Embryonic facial prominence (tissue), 1 donor: Measurements from ENCODE around the gene PRRC2C.
"Not testable (repeated sequence)": the region's sequence is repeated elsewhere in the genome, so short reads cannot be mapped to it uniquely, and the experiment has no call there.

ENCODE experiments used
- DNase-seq: peaks from one replicate; pipeline ENCODE4 v3.0.0-alpha.2; 2016; ENCODE audit errors: extremely low spot score

Gene PRRC2C

DNA sequence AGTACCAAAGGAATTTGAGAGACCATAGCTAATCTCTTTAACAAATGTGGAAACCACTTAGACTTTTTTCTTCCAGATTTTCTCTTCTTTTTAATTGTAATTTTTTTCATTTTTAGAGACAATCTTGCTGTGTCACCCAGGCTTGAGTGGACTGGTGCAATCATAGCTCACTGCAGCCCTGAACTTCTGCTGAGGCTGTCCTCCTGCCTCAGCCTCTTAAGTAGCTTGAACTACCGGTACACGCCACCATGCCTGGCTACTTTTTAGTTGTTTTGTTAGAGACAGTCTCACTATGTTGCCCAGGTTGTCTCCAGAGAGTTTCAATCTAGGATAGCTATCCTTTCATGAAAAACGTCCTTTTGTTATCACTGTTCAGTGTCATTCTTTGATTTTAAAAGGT is 15.0 kb downstream of the PRRC2C start:
- DNase-seq: no peak

DNA sequence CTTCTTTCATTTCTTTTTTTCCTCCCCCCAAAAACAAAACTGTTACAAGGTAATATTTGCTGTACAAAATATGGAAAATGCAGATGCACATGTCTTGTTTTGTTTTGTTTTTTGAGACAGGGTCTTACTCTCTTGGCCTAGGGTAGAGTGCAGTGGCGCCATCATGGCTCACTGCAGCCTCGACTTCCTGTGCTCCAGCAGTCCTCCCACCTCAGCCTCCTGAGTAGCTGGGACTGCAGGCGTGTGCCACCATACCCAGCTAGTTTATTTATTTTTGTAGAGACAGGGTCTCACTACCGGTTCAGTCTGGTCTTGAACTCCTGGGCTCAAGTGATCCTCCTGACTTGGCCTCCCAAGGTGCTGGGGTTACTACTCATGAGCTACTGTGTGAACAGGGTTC is 15.5 kb downstream of the PRRC2C start:
- DNase-seq: no peak

GRCh38 chr1:171501305-171502024 is 16.1 kb downstream of the PRRC2C start:
- DNase-seq: no peak

DNA sequence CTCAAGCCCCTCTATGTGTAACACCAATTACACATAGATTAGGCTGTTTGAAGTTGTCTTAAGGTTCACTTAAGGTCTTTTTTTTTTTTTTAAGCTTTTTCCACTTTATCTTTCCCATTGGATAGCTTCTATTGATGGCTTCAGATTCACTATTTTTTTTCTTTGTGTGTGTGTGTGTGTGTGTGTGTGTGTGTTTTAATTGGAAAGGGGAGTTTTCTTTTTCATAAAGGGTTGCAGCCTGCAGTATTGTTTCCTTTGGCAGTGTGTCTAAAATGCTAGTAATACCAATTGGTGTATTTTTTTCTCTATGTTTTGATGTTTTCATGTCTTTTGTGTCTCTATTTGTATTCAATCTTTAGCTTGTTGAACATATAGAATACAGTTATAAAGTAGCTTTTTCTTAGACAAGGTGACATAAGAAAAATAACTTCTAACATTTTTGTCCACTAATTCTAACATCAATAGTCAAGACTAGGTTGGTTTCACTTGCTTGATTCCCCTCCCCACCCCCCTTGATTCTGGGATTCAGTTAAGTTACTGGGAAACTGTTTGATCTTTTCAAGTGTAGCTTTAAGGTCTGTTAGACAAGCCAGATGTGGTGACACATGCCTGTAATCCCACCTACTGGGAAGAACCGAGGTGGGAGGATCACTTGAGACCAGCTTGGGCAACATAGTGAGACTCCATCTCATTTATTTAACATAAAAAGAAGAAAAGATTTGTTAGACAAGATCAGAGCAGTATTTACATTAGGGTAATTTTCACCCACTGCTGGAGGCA is 21.4 kb downstream of the PRRC2C start:
- no peak for DNase-seq

DNA sequence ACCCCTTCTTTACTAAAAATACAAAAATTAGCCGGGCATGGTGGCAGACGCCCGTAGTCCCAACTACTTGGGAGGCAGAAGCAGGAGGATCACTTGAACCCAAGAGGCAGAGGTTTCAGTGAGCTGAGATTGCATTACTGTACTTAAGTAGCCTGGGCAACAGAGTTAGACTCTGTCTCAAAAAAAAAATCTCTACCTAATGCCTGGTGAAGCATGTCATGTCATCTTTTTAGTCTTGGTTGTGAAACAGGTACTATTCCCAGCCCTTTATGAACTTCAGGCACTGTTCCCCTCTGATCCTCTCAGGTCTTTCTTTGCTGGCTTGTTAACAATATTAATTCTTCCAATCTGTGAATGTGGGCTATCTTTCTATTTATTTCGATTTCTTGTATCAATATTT is 22.1 kb downstream of the PRRC2C start:
- DNase-seq: no peak

DNA sequence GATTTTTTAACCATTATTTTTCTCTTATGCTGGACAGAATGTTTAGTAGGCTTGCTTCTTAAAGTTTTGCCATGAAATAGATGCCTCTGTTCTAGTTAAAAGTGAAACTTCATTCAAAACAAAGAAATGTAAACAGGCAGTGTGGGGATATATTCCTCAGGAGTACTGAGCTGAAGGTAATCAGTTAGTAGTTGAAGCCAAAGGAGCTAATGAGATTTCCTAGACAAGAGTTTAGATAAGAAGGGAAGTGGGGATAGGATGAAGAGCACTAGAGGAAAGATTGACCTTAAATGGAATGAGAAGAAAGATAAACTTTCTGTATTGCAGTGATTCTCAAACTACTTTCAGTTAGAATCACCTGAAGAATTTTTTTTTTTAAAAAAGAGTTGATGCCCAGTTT is 23.9 kb downstream of the PRRC2C start:
- DNase-seq: no peak

DNA sequence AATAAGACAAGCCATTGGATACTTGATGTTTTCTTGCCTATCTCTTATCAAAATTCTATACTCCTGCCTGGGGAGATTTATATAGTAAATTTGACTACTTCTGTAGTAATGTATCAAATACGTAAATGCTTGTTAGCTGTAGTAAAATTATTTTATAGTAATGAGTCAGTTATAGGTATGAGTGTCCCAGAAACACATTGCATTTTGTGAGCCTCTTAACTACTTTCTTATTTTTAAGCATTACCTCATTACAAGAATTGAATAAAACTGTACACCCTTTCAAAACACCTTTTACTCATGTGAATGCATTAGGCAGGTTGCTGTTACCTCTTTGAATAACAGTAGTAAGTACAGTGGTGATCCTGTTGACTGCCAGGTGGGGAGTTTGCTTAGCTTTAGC is 28.4 kb downstream of the PRRC2C start:
- no peak for DNase-seq

- no peak for DNase-seq
Measured at GRCh38 chr1:171515299-171515698, 30.0 kb downstream of the PRRC2C start.

GRCh38 chr1:171515741-171516140 is 30.4 kb downstream of the PRRC2C start:
- no peak for DNase-seq

- DNase-seq: no peak
Measured at GRCh38 chr1:171521567-171521966, 36.2 kb downstream of the PRRC2C start.

DNA sequence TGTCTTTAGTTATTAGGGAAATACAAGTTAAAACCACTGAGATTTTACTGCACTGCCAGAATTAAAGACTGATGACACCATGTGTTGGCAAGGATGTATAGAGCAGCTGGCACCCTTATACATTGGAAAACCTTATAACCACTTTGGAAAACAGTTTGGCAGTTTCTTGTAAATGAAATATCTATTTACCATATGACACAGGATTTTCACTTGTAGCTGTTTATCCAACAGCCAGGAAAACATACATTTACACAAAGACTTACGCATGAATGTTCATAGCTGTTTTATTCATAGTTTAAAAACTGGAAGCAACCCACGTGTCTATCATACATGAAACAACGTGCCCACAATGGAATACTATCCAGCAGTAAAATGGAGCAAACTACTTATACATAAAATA is 45.3 kb downstream of the PRRC2C start:
- DNase-seq: no peak

GRCh38 chr1:171532520-171532919 is 47.2 kb downstream of the PRRC2C start:
- no peak for DNase-seq

DNA sequence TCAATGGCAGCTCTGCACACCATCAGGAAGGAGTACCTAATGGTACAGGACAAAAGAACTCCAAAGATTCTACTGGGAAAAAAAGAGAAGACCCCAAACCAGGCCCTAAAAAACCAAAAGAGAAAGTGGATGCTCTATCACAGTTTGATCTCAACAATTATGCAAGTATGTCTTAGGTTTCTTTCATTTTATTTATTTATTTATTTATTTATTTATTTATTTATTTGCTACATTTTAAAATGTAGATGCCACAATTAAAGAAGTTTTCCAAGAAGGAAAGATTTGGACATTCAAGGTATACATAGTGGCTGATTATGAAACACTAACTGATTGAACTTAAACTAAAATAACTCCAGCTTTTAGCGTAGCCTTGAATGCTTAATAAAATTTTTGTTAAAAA is 60.2 kb downstream of the PRRC2C start:
- no peak for DNase-seq

DNA sequence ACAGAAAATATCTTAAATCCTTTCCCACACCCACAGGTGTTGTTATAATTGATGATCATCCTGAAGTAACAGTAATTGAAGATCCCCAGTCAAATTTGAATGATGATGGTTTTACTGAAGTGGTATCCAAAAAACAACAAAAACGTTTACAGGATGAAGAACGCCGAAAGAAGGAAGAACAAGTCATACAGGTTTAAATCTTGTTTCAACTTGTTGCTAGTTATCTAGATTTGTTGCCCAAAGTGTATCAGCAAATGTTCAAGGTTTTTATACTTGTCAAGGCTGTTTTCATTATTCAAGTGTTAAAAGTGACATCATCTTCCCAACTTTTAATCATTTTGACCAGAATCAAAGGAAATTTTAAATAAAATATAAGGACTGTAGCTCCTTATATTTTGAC is 64.7 kb downstream of the PRRC2C start:
- DNase-seq: no peak

DNA sequence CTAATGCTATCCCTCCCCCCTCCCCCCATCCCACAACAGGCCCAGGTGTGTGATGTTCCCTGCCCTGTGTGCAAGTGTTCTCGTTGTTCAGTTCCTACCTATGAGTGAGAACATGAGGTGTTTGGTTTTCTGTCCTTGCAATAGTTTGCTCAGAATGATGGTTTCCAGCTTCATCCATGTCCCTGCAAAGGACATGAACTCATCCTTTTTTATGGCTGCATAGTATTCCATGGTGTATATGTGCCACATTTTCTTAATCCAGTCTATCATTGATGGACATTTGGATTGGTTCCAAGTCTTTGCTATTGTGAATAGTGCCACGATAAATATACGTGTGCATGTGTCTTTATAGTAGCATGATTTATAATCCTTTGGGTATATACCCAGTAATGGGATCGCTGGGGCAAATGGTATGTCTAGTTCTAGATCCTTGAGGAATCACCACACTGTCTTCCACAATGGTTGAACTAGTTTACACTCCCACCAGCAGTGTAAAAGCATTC is 65.3 kb downstream of the PRRC2C start:
- not testable (repeated sequence) for DNase-seq

DNA sequence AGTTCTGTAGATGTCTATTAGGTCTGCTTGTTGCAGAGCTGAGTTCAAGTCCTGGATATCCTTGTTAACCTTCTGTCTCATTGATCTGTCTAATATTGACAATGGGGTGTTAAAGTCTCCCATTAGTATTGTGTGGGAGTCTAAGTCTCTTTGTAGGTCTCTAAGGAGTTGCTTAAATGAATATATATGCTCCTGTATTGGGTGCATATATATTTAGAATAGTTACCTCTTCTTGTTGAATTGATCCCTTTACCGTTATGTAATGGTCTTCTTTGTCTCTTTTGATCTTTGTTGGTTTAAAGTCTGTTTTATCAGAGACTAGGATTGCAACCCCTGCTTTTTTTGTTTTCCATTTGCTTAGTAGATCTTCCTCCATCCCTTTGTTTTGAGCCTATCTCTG is 68.6 kb downstream of the PRRC2C start:
- DNase-seq: not testable (repeated sequence)

- no peak for DNase-seq
Measured at GRCh38 chr1:171563675-171564074, 78.3 kb downstream of the PRRC2C start.

DNA sequence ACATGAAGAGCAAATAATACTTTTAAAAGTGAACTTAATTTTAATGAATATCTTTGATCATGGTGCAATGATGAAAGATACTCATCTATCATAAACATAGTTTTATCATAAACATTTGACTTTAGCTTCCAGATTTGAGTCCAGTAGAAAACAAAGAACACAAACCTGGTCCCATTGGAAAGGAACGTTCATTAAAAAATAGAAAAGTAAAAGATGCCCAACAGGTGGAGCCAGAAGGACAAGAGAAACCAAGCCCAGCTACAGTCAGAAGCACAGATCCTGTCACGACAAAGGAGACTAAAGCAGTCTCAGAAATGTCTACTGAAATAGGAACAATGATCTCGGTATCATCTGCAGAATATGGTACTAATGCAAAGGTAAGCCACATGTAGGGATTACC is 81.1 kb downstream of the PRRC2C start:
- no peak for DNase-seq

GRCh38 chr1:171570295-171570694 is 85.0 kb downstream of the PRRC2C start:
- no peak for DNase-seq

DNA sequence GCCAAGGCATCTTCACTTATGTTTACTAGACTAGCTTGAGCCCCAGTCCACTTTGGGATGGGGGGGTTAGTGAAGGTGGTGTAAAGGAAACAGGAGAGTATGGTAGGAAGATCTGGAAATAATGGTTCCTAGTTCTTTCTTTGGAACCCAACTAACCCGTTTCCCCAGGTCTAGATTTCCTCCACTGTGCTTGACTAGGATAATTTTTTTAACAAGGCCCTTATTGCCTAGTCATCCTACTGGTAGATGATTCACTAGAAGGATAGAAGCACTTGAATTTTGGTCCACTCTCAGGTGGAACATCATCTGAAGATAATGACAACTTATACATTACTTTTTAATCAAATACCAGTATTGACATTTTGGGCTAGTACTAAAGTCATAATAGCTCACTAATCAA is 90.8 kb downstream of the PRRC2C start:
- DNase-seq: no peak

- no peak for DNase-seq
Measured at GRCh38 chr1:171581226-171581625, 95.9 kb downstream of the PRRC2C start.

DNA sequence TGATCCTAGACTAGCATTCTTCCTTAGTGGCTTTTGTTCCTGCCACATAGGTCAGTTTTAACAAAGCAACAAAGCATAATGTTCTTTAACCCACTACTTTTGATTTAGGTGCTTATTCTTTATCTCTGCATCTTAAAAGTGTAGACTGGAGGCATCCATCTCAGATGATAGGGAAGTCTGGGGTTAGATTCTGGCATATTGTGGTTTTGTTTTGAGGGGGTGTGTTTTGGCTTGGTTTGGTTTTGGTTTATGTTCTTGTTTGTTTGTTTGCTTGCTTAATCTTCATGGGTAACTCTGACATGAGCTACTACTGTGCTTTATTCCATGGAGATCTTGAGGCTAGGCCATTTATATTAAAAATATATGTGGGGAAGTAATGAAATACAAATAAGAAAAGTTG is 96.4 kb downstream of the PRRC2C start:
- DNase-seq: no peak

- no peak for DNase-seq
Measured at GRCh38 chr1:171582589-171582988, 97.3 kb downstream of the PRRC2C start.
